ENCODE measurements around the gene PARD3B. TPM values are rescaled to one million over a fixed set of nuclear protein-coding genes. Genes with fewer than 3 reads are reported as not detected.

The PARD3B gene
- total and polyA plus RNA-seq, 2 of the 13 experiments (the other 11 are each of a cell fraction or from before 2014, with no cell fraction given) = 0.71 to 2.3 TPM

DNA sequence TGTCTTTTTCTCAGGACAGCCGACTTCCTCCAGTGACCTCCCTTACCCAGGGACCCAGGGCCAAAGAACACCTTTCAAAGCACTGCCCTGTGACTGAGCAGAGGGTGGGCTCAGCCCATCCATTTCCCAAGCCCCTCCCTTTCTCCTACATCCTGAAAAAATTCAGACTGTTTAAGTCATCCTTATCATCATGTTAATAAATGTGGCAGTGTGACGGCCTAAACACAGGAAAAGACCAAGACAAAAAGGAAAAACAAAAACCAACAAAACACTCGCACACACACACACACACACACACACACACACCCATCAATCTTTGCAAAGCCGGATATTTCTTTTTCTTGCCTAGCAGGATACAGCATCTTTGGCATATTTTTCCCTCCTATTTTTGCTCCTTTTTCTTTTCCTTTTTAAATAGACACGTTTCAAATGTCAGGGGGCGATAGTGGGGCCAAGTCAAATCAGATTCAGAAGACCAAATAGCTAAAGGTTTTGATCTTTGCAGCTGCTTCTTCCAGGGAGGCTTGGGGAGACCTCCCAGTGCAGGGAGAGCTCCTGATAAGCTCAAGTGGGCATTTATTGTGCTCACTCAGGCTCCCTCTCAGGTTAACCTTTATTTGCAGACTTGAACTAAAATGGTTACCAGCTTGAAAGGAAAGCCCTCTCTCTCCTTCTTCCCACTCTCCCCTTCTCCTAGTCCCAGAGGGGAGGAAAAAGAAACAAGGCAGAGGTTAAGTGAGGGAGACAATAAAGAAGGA is 1097.5 kb downstream of the PARD3B start (continued):
- no peak for TF ChIP-seq TOE1 (CRISPR knock-in tag; IDR thresholded peaks at IDR 0.05)
- TF ChIP-seq, protein P1, sequence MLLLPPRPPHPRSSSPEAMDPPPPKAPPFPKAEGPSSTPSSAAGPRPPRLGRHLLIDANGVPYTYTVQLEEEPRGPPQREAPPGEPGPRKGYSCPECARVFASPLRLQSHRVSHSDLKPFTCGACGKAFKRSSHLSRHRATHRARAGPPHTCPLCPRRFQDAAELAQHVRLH (CRISPR knock-in tag; IDR thresholded peaks at IDR 0.05; ENCODE audit: borderline replicate concordance, low read depth) = no peak
- TF ChIP-seq, protein P2, sequence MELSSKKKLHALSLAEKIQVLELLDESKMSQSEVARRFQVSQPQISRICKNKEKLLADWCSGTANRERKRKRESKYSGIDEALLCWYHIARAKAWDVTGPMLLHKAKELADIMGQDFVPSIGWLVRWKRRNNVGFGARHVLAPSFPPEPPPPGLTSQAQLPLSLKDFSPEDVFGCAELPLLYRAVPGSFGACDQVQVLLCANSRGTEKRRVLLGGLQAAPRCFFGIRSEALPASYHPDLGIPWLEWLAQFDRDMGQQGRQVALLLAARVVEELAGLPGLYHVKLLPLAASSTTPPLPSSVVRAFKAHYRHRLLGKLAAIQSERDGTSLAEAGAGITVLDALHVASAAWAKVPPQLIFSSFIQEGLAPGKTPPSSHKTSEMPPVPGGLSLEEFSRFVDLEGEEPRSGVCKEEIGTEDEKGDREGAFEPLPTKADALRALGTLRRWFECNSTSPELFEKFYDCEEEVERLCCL (CRISPR knock-in tag; IDR thresholded peaks at IDR 0.05; ENCODE audit: borderline replicate concordance) = no peak
- TF ChIP-seq ZNF451 (CRISPR knock-in tag; IDR thresholded peaks at IDR 0.05) = no peak
- no peak for TF ChIP-seq CHCHD3 (CRISPR knock-in tag; IDR thresholded peaks at IDR 0.05)
- TF ChIP-seq, protein P3, sequence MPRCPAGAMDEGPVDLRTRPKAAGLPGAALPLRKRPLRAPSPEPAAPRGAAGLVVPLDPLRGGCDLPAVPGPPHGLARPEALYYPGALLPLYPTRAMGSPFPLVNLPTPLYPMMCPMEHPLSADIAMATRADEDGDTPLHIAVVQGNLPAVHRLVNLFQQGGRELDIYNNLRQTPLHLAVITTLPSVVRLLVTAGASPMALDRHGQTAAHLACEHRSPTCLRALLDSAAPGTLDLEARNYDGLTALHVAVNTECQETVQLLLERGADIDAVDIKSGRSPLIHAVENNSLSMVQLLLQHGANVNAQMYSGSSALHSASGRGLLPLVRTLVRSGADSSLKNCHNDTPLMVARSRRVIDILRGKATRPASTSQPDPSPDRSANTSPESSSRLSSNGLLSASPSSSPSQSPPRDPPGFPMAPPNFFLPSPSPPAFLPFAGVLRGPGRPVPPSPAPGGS (CRISPR knock-in tag; IDR thresholded peaks at IDR 0.05) = no peak
- TF ChIP-seq ZNF563 (CRISPR knock-in tag; IDR thresholded peaks at IDR 0.05) = no peak

DNA sequence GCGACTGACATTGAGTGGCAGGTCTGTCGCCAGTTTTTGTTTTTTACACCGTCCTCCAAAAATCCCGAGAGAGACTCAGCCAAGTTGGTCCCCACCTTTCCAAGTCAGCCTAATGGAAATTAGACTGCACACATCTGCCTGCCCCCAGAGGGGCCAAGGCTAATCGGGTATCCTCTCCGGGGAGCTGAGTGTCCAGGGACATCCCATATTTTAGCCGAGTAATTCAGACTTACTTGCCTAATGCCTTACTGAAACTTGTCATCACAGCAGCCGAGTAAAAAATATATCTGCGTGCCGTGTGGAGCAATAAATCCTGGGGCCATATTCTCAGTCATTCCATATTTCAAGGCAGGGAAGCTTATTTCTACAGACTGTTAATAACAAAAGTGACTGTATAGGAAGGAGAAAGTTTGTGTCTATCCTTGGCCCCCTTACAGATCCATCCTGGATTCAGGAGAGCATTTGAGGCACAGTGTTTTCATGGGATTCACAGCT is 1098.2 kb downstream of the PARD3B start:
- no peak overlapping the region for H3K9ac ChIP-seq (ENCODE audit: insufficient read depth, low read depth, low read length)
- DNase-seq (ENCODE audit: low spot score) (no peak), ATAC-seq (no peak), FAIRE-seq (no peak)
- H3K4me3 ChIP-seq (replicated peaks in 1 of 3; ENCODE audit: insufficient read depth in 1 of 3, low read depth in 2 of 3, low read length in 3 of 3) = no peak overlapping the region
- no peaks in the 10 kb centered on the region for H3K36me3 ChIP-seq (replicated peaks in 1 of 2; ENCODE audit: control insufficient read depth in 1 of 2, insufficient read depth in 2 of 2, low read length in 2 of 2)
- H3K79me2 ChIP-seq (ENCODE audit: insufficient read depth, low read length) = no peaks in the 10 kb centered on the region
- WGBS (ENCODE audit: low lambda C conversion rate) = 62% methylated on average over 10 of the region's 10 CpGs
- H3K9me3 ChIP-seq (ENCODE audit: low read length) = no peaks in the 10 kb centered on the region
- TF ChIP-seq RAD21 (CRISPR knock-in tag; IDR thresholded peaks at IDR 0.05) (no peak), ZNF547 (CRISPR knock-in tag; IDR thresholded peaks at IDR 0.05) (no peak), NCOA5 (CRISPR knock-in tag; IDR thresholded peaks at IDR 0.05) (no peak), RBM22 (optimal IDR thresholded peaks at IDR 0.05; ENCODE audit: low read length) (no peak), AKAP8 (CRISPR knock-in tag; IDR thresholded peaks at IDR 0.05) (no peak), RARA (CRISPR knock-in tag; IDR thresholded peaks at IDR 0.05) (no peak), ZNF572 (CRISPR knock-in tag; IDR thresholded peaks at IDR 0.05) (no peak), BCL6 (CRISPR knock-in tag; IDR thresholded peaks at IDR 0.05) (no peak), MED1 (CRISPR knock-in tag; IDR thresholded peaks at IDR 0.05) (no peak), HMG20B (CRISPR knock-in tag; conservative IDR thresholded peaks at IDR 0.05) (no peak), HNRNPH1 (optimal IDR thresholded peaks at IDR 0.05; ENCODE audit: low read depth, low read length) (no peak), CHD2 (IDR thresholded peaks at IDR 0.05; ENCODE audit: low read depth, low read length) (no peak)
- H2AFZ ChIP-seq (ENCODE audit: low read length) = no peak overlapping the region
- POLR2A ChIA-PET = no interaction called here
- in situ Hi-C loops (cut with HindIII; ENCODE audit: extremely low pct_ligation_motif_present, low pct_unique_long_range_greater_than_20kb) = no loop called here
- H4K20me1 ChIP-seq (ENCODE audit: insufficient read depth, low read length) = no peaks in the 10 kb centered on the region
- CTCF ChIA-PET (ENCODE audit: low intra/inter-chr PET ratio, low total read pairs) = no interaction called here
- H3K27me3 ChIP-seq (ENCODE audit: control insufficient read depth in 1 of 2, insufficient read depth in 2 of 2, low read length in 2 of 2) = no peaks in the 10 kb centered on the region
- intact Hi-C loops (cut with micrococcal nuclease; ENCODE audit: unreplicated experiment) = no loop called here
- BruUV-seq (replicated peaks) = no TSS peak
- H3K4me1 ChIP-seq (ENCODE audit: insufficient read depth, low read length) = no peaks in the 10 kb centered on the region
- no peak overlapping the region for H3K27ac ChIP-seq (ENCODE audit: extremely low read length, insufficient read depth, low read length)
- H3K4me2 ChIP-seq (ENCODE audit: low read depth, low read length) = no peak overlapping the region

Measured in HepG2 (cell line).